GM13976 (cell line): Measurements from ENCODE around the gene CACNG3.

Experiments
- DNase-seq: peaks from one replicate; pipeline ENCODE4 v3.0.0; 2012; ENCODE audit warnings: low spot score
- in situ Hi-C: fragments of 300-500 bp; cut with MboI; formaldehyde crosslinking; loops from one replicate; pipeline ENCODE4 v1.12.0; 2022; ENCODE audit warnings: low sequenced_read_pairs, mixed read lengths, inconsistent platforms; ENCODE audit not compliant: unreplicated experiment
- TF ChIP-seq, protein P1 (sequence below): IDR thresholded peaks from 2 replicates; pipeline ENCODE4 v1.5.1; 2012; ENCODE audit warnings: borderline replicate concordance, mild to moderate bottlenecking; ENCODE audit not compliant: insufficient read depth; ENCODE audit errors: extremely low read depth, missing control alignments, control extremely low read depth

The CACNG3 gene

GRCh38 chr16:24349320-24349719 lies 93.2 kb downstream of the CACNG3 start:
- TF ChIP-seq, protein P1, sequence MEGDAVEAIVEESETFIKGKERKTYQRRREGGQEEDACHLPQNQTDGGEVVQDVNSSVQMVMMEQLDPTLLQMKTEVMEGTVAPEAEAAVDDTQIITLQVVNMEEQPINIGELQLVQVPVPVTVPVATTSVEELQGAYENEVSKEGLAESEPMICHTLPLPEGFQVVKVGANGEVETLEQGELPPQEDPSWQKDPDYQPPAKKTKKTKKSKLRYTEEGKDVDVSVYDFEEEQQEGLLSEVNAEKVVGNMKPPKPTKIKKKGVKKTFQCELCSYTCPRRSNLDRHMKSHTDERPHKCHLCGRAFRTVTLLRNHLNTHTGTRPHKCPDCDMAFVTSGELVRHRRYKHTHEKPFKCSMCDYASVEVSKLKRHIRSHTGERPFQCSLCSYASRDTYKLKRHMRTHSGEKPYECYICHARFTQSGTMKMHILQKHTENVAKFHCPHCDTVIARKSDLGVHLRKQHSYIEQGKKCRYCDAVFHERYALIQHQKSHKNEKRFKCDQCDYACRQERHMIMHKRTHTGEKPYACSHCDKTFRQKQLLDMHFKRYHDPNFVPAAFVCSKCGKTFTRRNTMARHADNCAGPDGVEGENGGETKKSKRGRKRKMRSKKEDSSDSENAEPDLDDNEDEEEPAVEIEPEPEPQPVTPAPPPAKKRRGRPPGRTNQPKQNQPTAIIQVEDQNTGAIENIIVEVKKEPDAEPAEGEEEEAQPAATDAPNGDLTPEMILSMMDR: no peak
- in situ Hi-C loops: no loop called here

DNA sequence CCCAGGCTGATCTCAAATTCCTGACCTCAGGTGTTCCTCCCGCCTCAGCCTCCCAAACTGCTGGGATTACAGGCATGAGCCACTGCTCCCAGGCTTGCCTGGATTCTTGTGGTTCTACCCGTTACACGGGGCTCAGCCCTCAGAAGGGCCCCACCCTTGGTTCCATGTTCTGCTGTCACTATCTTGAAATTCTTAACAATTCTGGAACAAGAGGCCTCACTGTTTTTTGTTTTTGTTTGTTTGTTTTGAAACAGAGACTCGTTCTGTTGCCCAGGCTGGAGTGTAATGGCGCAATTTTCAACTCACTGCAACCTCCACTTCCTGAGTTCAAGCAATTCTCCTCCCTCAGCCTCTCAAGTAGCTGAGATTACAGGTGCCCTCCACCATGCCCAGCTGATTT lies 96.6 kb downstream of the CACNG3 start:
- TF ChIP-seq, protein P1: no peak
- DNase-seq: no peak
- in situ Hi-C loops: no loop called here

More at GRCh38 chr16:24349320-24349719, 93.2 kb downstream of the CACNG3 start:
- no peak for DNase-seq

DNA sequence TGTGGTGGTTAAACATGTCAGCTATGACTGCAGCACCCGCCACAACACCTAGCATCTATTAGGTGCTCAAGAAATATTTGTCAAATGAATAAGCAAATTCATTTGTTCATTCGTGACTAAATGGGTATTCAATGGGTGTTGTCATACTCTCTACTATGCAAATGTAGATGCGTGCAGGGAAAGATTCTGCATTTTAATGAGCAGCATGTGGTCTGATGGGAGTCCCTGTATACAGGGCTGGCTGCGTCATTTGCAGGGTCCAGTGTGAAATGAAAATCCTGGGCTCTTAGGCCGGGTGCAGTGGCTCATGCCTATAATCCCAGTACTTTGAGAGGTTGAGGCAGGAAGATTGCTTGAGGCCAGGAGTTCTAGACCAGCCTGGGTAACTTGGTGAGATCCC lies 97.5 kb downstream of the CACNG3 start:
- in situ Hi-C loops: no loop called here
- TF ChIP-seq, protein P1: no peak
- no peak for DNase-seq

- DNase-seq: no peak
- in situ Hi-C loops: no loop called here
Measured at GRCh38 chr16:24357511-24357910, 101.4 kb downstream of the CACNG3 start.

DNA sequence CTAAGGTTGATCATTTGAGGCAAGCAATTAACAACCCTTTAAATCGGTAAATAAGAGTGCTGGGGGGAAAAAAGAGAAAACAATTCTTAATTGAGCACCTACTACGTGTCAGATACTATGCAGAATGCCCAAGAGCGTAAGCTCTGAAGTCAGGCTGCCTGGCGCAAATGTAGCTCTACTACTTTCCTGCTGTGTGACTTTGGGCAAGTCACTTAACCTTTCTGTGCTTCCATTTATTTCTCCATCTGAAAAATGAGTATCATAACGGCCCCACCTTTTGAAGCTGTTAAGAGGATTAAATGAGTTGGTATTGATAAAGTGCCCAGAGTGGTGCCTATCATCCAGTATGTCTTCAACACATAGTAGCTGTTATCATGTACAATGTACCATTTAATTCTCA lies 102.0 kb downstream of the CACNG3 start:
- TF ChIP-seq, protein P1: no peak
- in situ Hi-C loops: no loop called here
- DNase-seq: no peak

More at GRCh38 chr16:24357511-24357910, 101.4 kb downstream of the CACNG3 start:
- TF ChIP-seq, protein P1: no peak

GRCh38 chr16:24359490-24359889 lies 103.4 kb downstream of the CACNG3 start:
- in situ Hi-C loops: no loop called here
- DNase-seq: no peak
- TF ChIP-seq, protein P1: no peak

GRCh38 chr16:24360936-24361335 lies 104.8 kb downstream of the CACNG3 start:
- TF ChIP-seq, protein P1: no peak
- in situ Hi-C loops: no loop called here
- DNase-seq: no peak
